CD8-positive, alpha-beta memory T cell (primary cell): ENCODE data around the gene ABLIM2. TPM values are rescaled to one million over a fixed set of nuclear protein-coding genes. Genes with fewer than 3 reads are reported as not detected.

Source experiments
- CTCF ChIA-PET: fragments of 350-600 bp; sonication (Branson Sonifier 250); formaldehyde crosslinking; loops from one replicate; lab custom pipeline; 2021; ENCODE audit warnings: antibody characterized with exemption; lab: Charles Lee
- POLR2A ChIA-PET: fragments of 350-600 bp; sonication (Branson Sonifier 250); formaldehyde crosslinking; loops from one replicate; lab custom pipeline; 2021; ENCODE audit warnings: antibody characterized with exemption; lab: Charles Lee
- DNase-seq, 5 donors: peaks; one replicate each; pipeline versions ENCODE4 v3.0.0 to v3.0.0-alpha.2; 2020 to 2022; ENCODE audit warnings: mixed read lengths in 1 of 5
- H3K27ac ChIP-seq: one replicate; pipeline ENCODE4 v1.7.0; 2013; ENCODE audit warnings: low read depth, mild to moderate bottlenecking, low read length, moderate library complexity
- H3K27me3 ChIP-seq: 2 replicates; pipeline ENCODE4 v1.7.0; 2013; ENCODE audit warnings: low read length, mild to moderate bottlenecking; ENCODE audit not compliant: insufficient read depth, poor library complexity, severe bottlenecking
- H3K36me3 ChIP-seq: 2 replicates; pipeline ENCODE4 v1.7.0; 2013; ENCODE audit warnings: mild to moderate bottlenecking, low read length, moderate library complexity; ENCODE audit not compliant: insufficient read depth
- H3K4me1 ChIP-seq: 2 replicates; pipeline ENCODE4 v1.7.0; 2013; ENCODE audit warnings: mild to moderate bottlenecking, low read length, moderate library complexity; ENCODE audit not compliant: insufficient read depth
- H3K4me3 ChIP-seq: 2 replicates; pipeline ENCODE4 v1.7.0; 2013; ENCODE audit warnings: mild to moderate bottlenecking, low read length
- H3K9me3 ChIP-seq: 2 replicates; pipeline ENCODE4 v1.7.0; 2013; ENCODE audit warnings: mild to moderate bottlenecking, low read length
- H3K27ac Mint-ChIP-seq, 8 donors: one replicate each; pipeline ENCODE4 v1.8.0; 2020 to 2021; ENCODE audit warnings: mixed read lengths in 8 of 8, mild to moderate bottlenecking in 6 of 8, inconsistent platforms in 3 of 8, moderate library complexity in 3 of 8
- H3K27me3 Mint-ChIP-seq, 2 donors: one replicate each; pipeline ENCODE4 v1.8.0; 2020 to 2021; ENCODE audit warnings: mixed read lengths in 2 of 2, mild to moderate bottlenecking in 1 of 2, moderate library complexity in 1 of 2
- H3K36me3 Mint-ChIP-seq, 3 donors: one replicate each; pipeline ENCODE4 v1.8.0; 2020 to 2021; ENCODE audit warnings: mixed read lengths in 3 of 3, inconsistent platforms in 1 of 3, mild to moderate bottlenecking in 1 of 3
- H3K4me1 Mint-ChIP-seq, 3 donors: one replicate each; pipeline ENCODE4 v1.8.0; 2020 to 2021; ENCODE audit warnings: mixed read lengths in 3 of 3, inconsistent platforms in 1 of 3, mild to moderate bottlenecking in 1 of 3
- H3K4me3 Mint-ChIP-seq, 7 donors: one replicate each; pipeline ENCODE4 v1.8.0; 2020 to 2021; ENCODE audit warnings: mixed read lengths in 7 of 7, mild to moderate bottlenecking in 6 of 7, moderate library complexity in 4 of 7, inconsistent platforms in 2 of 7
- H3K9me3 Mint-ChIP-seq, 5 donors: one replicate each; pipeline ENCODE4 v1.8.0; 2020 to 2022; ENCODE audit warnings: mixed read lengths in 5 of 5, mild to moderate bottlenecking in 3 of 5, moderate library complexity in 2 of 5, inconsistent platforms in 1 of 5
- polyA plus RNA-seq: library from polyadenylated mRNA; unstranded; fragments of 300-500 nt; fragmentation: Illumina TruSeq; gene quantifications from one replicate; pipeline ENCODE4 v1.2.3, GENCODE V29; 2021
- total RNA-seq, 2 experiments: library from RNA; stranded (reverse); gene quantifications; one replicate each; pipeline ENCODE4 v1.2.3, GENCODE V29; 2021

Gene ABLIM2
- total and polyA plus RNA-seq, 3 experiments from 2014 or later = 0.72 to 1.2 (median 1.1) TPM

GRCh38 chr4:8164194-8164565, 5.6 kb upstream of the ABLIM2 start:
- Mint-ChIP-seq H3K36me3 (peaks cover 0 to 15% (median 0%) of the 10 kb centered on the region in 3 donors), H3K27ac (no peak overlapping the region)
- CTCF ChIA-PET = no interaction called here

GRCh38 chr4:8163436-8164193, 5.0 kb upstream of the ABLIM2 start:
- no peaks in the 10 kb centered on the region for H3K9me3 ChIP-seq
- no peak overlapping the region for H3K27ac ChIP-seq
- H3K27me3 ChIP-seq = no peaks in the 10 kb centered on the region
- ChIA-PET CTCF (no interaction called here), POLR2A (no interaction called here)
- Mint-ChIP-seq H3K27ac (no peak overlapping the region), H3K36me3 (peaks cover 0 to 15% (median 4%) of the 10 kb centered on the region in 3 donors), H3K4me3 (no peak overlapping the region), H3K9me3 (peaks cover 0 to 13% (median 11%) of the 10 kb centered on the region in 5 donors), H3K27me3 (peaks cover 5 to 14% of the 10 kb centered on the region in 2 donors), H3K4me1 (peaks cover 11 to 17% (median 15%) of the 10 kb centered on the region in 3 donors)
- H3K4me1 ChIP-seq = peaks cover 8% of the 10 kb centered on the region
- no peak for DNase-seq
- no peaks in the 10 kb centered on the region for H3K36me3 ChIP-seq
- no peak overlapping the region for H3K4me3 ChIP-seq

More at GRCh38 chr4:8164194-8164565, 5.6 kb upstream of the ABLIM2 start:
- Histone ChIP-seq H3K4me1 (peaks cover 8% of the 10 kb centered on the region), H3K27ac (no peak overlapping the region), H3K9me3 (no peaks in the 10 kb centered on the region), H3K36me3 (no peaks in the 10 kb centered on the region), H3K4me3 (no peak overlapping the region), H3K27me3 (no peaks in the 10 kb centered on the region)
- H3K9me3 Mint-ChIP-seq = peaks cover 0 to 15% (median 12%) of the 10 kb centered on the region in 5 donors
- POLR2A ChIA-PET = no interaction called here
- peaks cover 2 to 14% of the 10 kb centered on the region in 2 donors for H3K27me3 Mint-ChIP-seq
- peaks cover 8 to 12% (median 11%) of the 10 kb centered on the region in 3 donors for H3K4me1 Mint-ChIP-seq
- no peak for DNase-seq
- H3K4me3 Mint-ChIP-seq = peak overlapping the region in 1 of 7 donors; percentile 67

- Histone ChIP-seq H3K36me3 (no peaks in the 10 kb centered on the region), H3K4me3 (no peak overlapping the region), H3K9me3 (no peaks in the 10 kb centered on the region), H3K4me1 (peaks cover 8% of the 10 kb centered on the region), H3K27me3 (no peaks in the 10 kb centered on the region), H3K27ac (no peak overlapping the region)
- Mint-ChIP-seq H3K36me3 (peaks cover 0 to 9% (median 4%) of the 10 kb centered on the region in 3 donors), H3K9me3 (peaks cover 0 to 7% (median 6%) of the 10 kb centered on the region in 5 donors), H3K4me1 (peaks cover 11 to 17% (median 15%) of the 10 kb centered on the region in 3 donors), H3K4me3 (no peak overlapping the region), H3K27ac (no peak overlapping the region), H3K27me3 (peaks cover 5 to 8% of the 10 kb centered on the region in 2 donors)
- CTCF ChIA-PET = no interaction called here
- POLR2A ChIA-PET = interaction anchor here (0.7 kb wide), 1 partner anchor 201 kb away, joined by 4 read pairs; no protein-coding TSS in a partner anchor
- peak in 1 of 5 donors; percentile 18 for DNase-seq
Observed at GRCh38 chr4:8163026-8163425, 4.4 kb upstream of the ABLIM2 start.

GRCh38 chr4:8162625-8163024, 4.0 kb upstream of the ABLIM2 start:
- Mint-ChIP-seq H3K4me1 (peaks cover 11 to 17% (median 16%) of the 10 kb centered on the region in 3 donors), H3K27ac (no peak overlapping the region), H3K9me3 (peaks cover 0 to 3% (median 2%) of the 10 kb centered on the region in 5 donors), H3K27me3 (peaks cover 5 to 6% of the 10 kb centered on the region in 2 donors), H3K36me3 (peaks cover 0 to 7% (median 4%) of the 10 kb centered on the region in 3 donors), H3K4me3 (peak overlapping the region in 1 of 7 donors; percentile 66)
- ChIA-PET CTCF (no interaction called here), POLR2A (interaction anchor here (0.7 kb wide), 1 partner anchor 200 kb away, joined by 4 read pairs; no protein-coding TSS in a partner anchor)
- peaks cover 12% of the 10 kb centered on the region for H3K4me1 ChIP-seq
- H3K27me3 ChIP-seq = no peaks in the 10 kb centered on the region
- DNase-seq = peak in 1 of 5 donors; percentile 39
- no peaks in the 10 kb centered on the region for H3K36me3 ChIP-seq
- H3K9me3 ChIP-seq = no peaks in the 10 kb centered on the region
- H3K27ac ChIP-seq = no peak overlapping the region
- H3K4me3 ChIP-seq = no peak overlapping the region

- no peaks in the 10 kb centered on the region for H3K9me3 ChIP-seq
- POLR2A ChIA-PET = no interaction called here
- peaks cover 15% of the 10 kb centered on the region for H3K4me1 ChIP-seq
- Mint-ChIP-seq H3K4me3 (peak overlapping the region in 6 of 7 donors; percentile 40 to 85 (median 60)), H3K36me3 (peaks cover 0 to 4% (median 0%) of the 10 kb centered on the region in 3 donors), H3K9me3 (no peaks in the 10 kb centered on the region), H3K27me3 (peaks cover 3 to 4% of the 10 kb centered on the region in 2 donors), H3K27ac (peak overlapping the region in 1 of 8 donors; percentile 58), H3K4me1 (peaks cover 14 to 24% (median 23%) of the 10 kb centered on the region in 3 donors)
- no peaks in the 10 kb centered on the region for H3K36me3 ChIP-seq
- CTCF ChIA-PET = no interaction called here
- H3K27me3 ChIP-seq = no peaks in the 10 kb centered on the region
- DNase-seq = no peak
- H3K27ac ChIP-seq = no peak overlapping the region
- no peak overlapping the region for H3K4me3 ChIP-seq
Observed at GRCh38 chr4:8160572-8160971, 2.0 kb upstream of the ABLIM2 start.

- ChIA-PET POLR2A (no interaction called here), CTCF (interaction anchor here (0.6 to 2.4 kb wide), 3 partner anchors 8 to 17 kb away, joined by 4 to 14 read pairs (median 4); no protein-coding TSS in a partner anchor)
- H3K36me3 ChIP-seq = no peaks in the 10 kb centered on the region
- peaks cover 0 to 4% (median 0%) of the 10 kb centered on the region in 3 donors for H3K36me3 Mint-ChIP-seq
- peak overlapping the region in 6 of 7 donors; percentile 75 to 97 (median 82) for H3K4me3 Mint-ChIP-seq
- H3K9me3 ChIP-seq = no peaks in the 10 kb centered on the region
- no peak overlapping the region for H3K4me3 ChIP-seq
- H3K4me1 Mint-ChIP-seq = peaks cover 14 to 24% (median 23%) of the 10 kb centered on the region in 3 donors
- peak in 1 of 5 donors; percentile 36 for DNase-seq
- H3K4me1 ChIP-seq = peaks cover 15% of the 10 kb centered on the region
- no peak overlapping the region for H3K27ac ChIP-seq
- no peaks in the 10 kb centered on the region for H3K9me3 Mint-ChIP-seq
- H3K27me3 Mint-ChIP-seq = peaks cover 3 to 4% of the 10 kb centered on the region in 2 donors
- no peaks in the 10 kb centered on the region for H3K27me3 ChIP-seq
- no peak overlapping the region for H3K27ac Mint-ChIP-seq
Observed at GRCh38 chr4:8160233-8160560, 1.6 kb upstream of the ABLIM2 start.

GRCh38 chr4:8159537-8160232, 1.1 kb upstream of the ABLIM2 start:
- no peaks in the 10 kb centered on the region for H3K9me3 ChIP-seq
- Mint-ChIP-seq H3K9me3 (no peaks in the 10 kb centered on the region), H3K4me1 (peaks cover 14 to 24% (median 23%) of the 10 kb centered on the region in 3 donors), H3K4me3 (peak overlapping the region; percentile 75 to 97 (median 83)), H3K36me3 (peaks cover 0 to 4% (median 0%) of the 10 kb centered on the region in 3 donors), H3K27me3 (peaks cover 3 to 4% of the 10 kb centered on the region in 2 donors), H3K27ac (peak overlapping the region in 3 of 8 donors; percentile 36 to 83 (median 70))
- ChIA-PET POLR2A (interaction anchor here (1.9 kb wide), 1 partner anchor 40 kb away, joined by 9 read pairs; the partner anchor contains the start of gene SH3TC1), CTCF (interaction anchor here (0.6 to 2.4 kb wide), 4 partner anchors 8 to 249 kb away, joined by 3 to 14 read pairs (median 4); no protein-coding TSS in a partner anchor)
- no peaks in the 10 kb centered on the region for H3K27me3 ChIP-seq
- H3K27ac ChIP-seq = no peak overlapping the region
- no peaks in the 10 kb centered on the region for H3K36me3 ChIP-seq
- peaks cover 15% of the 10 kb centered on the region for H3K4me1 ChIP-seq
- H3K4me3 ChIP-seq = peak overlapping the region; percentile 77
- DNase-seq = peak in 1 of 5 donors; percentile 34
